ENCODE results near the gene SIGLEC9.
"Not testable (repeated sequence)": the region's sequence is repeated elsewhere in the genome, so short reads cannot be mapped to it uniquely, and the experiment has no call there.

Gene SIGLEC9

GRCh38 chr19:51163257-51163656, 38.6 kb downstream of the SIGLEC9 start:
- ChIA-PET POLR2A (ENCODE audit: low non-redundant PET) (no interaction called here), CTCF (no interaction called here)
- peak overlapping the region; percentile 48 for H3K27ac ChIP-seq
- DNase-seq (ENCODE audit: low spot score): no peak
- no peak for TF ChIP-seq CTCF (conservative IDR thresholded peaks at IDR 0.05; ENCODE audit: low read depth)

- H3K27ac ChIP-seq: no peak overlapping the region
- ChIA-PET CTCF (no interaction called here), POLR2A (ENCODE audit: low non-redundant PET) (no interaction called here)
- TF ChIP-seq CTCF (conservative IDR thresholded peaks at IDR 0.05; ENCODE audit: low read depth): no peak
- no peak for DNase-seq (ENCODE audit: low spot score)
These were observed 39.5 kb downstream of the SIGLEC9 start for GRCh38 chr19:51164215-51164614.

- DNase-seq (ENCODE audit: low spot score): no peak
- TF ChIP-seq CTCF (conservative IDR thresholded peaks at IDR 0.05; ENCODE audit: low read depth): no peak
- ChIA-PET POLR2A (ENCODE audit: low non-redundant PET) (no interaction called here), CTCF (no interaction called here)
- H3K27ac ChIP-seq: no peak overlapping the region
These were observed 42.3 kb downstream of the SIGLEC9 start for GRCh38 chr19:51166846-51167490.

- no peak overlapping the region for H3K27ac ChIP-seq
- no peak for DNase-seq (ENCODE audit: low spot score)
- CTCF ChIA-PET: interaction anchor here (0.6 to 1.7 kb wide), 4 partner anchors 87 to 859 kb away, joined by 3 to 6 read pairs (median 3); no protein-coding TSS in a partner anchor
- no peak for TF ChIP-seq CTCF (conservative IDR thresholded peaks at IDR 0.05; ENCODE audit: low read depth)
- POLR2A ChIA-PET (ENCODE audit: low non-redundant PET): no interaction called here
These were observed 44.0 kb downstream of the SIGLEC9 start for GRCh38 chr19:51168564-51169282.

GRCh38 chr19:51169283-51169918, 44.7 kb downstream of the SIGLEC9 start:
- TF ChIP-seq CTCF (conservative IDR thresholded peaks at IDR 0.05; ENCODE audit: low read depth): peak; percentile 89
- DNase-seq (ENCODE audit: low spot score); H3K27ac ChIP-seq; POLR2A ChIA-PET (ENCODE audit: low non-redundant PET): not testable (repeated sequence)
- CTCF ChIA-PET: interaction anchor here (0.6 to 1.7 kb wide), 2 partner anchors 148 to 859 kb away, joined by 3 to 6 read pairs; no protein-coding TSS in a partner anchor

- no peak for DNase-seq (ENCODE audit: low spot score)
- CTCF ChIA-PET: no interaction called here
- no peak for TF ChIP-seq CTCF (conservative IDR thresholded peaks at IDR 0.05; ENCODE audit: low read depth)
- H3K27ac ChIP-seq: no peak overlapping the region
- POLR2A ChIA-PET (ENCODE audit: low non-redundant PET): no interaction called here
These were observed 47.5 kb downstream of the SIGLEC9 start for GRCh38 chr19:51172223-51172622.
